WERI-Rb-1 (cell line): ENCODE results near the gene SEC61G.

Experiments used
- DNase-seq: peaks from one replicate; pipeline ENCODE4 v3.0.0-alpha.2; 2020
- H3K27ac ChIP-seq: fragments of 250-450 bp; sonication (Bioruptor Pico); 2 replicates; pipeline ENCODE4 v1.5.1; 2020; ENCODE audit warnings: mild to moderate bottlenecking, moderate library complexity
- H3K27me3 ChIP-seq: fragments of 250-450 bp; sonication (Bioruptor Pico); 2 replicates; pipeline ENCODE4 v1.5.1; 2021; ENCODE audit warnings: mild to moderate bottlenecking, low read depth, moderate library complexity; ENCODE audit not compliant: insufficient read depth, severe bottlenecking
- H3K36me3 ChIP-seq: fragments of 250-450 bp; sonication (Bioruptor Pico); 2 replicates; pipeline ENCODE4 v1.5.1; 2020; ENCODE audit warnings: mild to moderate bottlenecking, moderate library complexity
- H3K4me3 ChIP-seq: 2 replicates; pipeline ENCODE4 v1.5.1; 2011; ENCODE audit warnings: low read depth, mild to moderate bottlenecking, control low read depth, low read length
- H3K9me3 ChIP-seq: fragments of 250-450 bp; sonication (Bioruptor Pico); 2 replicates; pipeline ENCODE4 v1.5.1; 2021; ENCODE audit warnings: mild to moderate bottlenecking, moderate library complexity; ENCODE audit not compliant: severe bottlenecking
- CTCF ChIP-seq: IDR thresholded peaks from 2 replicates; pipeline ENCODE4 v1.5.1; 2011; ENCODE audit warnings: low read depth, mild to moderate bottlenecking, control low read depth, inconsistent platforms, low read length

The SEC61G gene

DNA sequence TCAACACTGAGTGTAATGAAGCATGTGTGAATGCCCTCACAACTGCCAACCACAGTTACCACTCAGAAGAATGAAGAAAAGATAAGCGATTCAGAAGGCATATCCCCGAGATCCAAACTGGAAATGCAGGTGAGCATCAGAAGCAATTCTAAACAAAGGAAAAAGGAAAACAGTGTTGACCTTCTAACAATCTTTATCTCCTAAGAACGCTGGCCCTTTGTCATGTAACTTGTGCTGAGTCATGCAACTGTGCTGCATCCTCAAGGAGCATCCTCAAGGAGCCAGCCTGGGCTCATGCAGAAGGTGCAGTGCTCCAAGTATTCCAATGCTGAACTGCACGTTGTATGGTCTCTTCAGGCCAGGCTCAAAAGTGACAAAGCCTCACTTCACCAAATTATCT lies 30.6 kb downstream of the SEC61G start:
- no peak for TF ChIP-seq CTCF
- no peak overlapping the region for H3K27ac ChIP-seq
- no peak for DNase-seq
- H3K4me3 ChIP-seq: no peak overlapping the region
- H3K9me3 ChIP-seq: no peaks in the 10 kb centered on the region
- no peaks in the 10 kb centered on the region for H3K27me3 ChIP-seq
- H3K36me3 ChIP-seq: no peaks in the 10 kb centered on the region

GRCh38 chr7:54725255-54725654 lies 33.8 kb downstream of the SEC61G start:
- H3K27me3 ChIP-seq: no peaks in the 10 kb centered on the region
- H3K4me3 ChIP-seq: no peak overlapping the region
- DNase-seq: no peak
- no peaks in the 10 kb centered on the region for H3K9me3 ChIP-seq
- no peak for TF ChIP-seq CTCF
- no peak overlapping the region for H3K27ac ChIP-seq
- H3K36me3 ChIP-seq: no peaks in the 10 kb centered on the region

GRCh38 chr7:54722502-54722901 lies 36.5 kb downstream of the SEC61G start:
- DNase-seq: no peak
- H3K27ac ChIP-seq: no peak overlapping the region
- TF ChIP-seq CTCF: no peak

DNA sequence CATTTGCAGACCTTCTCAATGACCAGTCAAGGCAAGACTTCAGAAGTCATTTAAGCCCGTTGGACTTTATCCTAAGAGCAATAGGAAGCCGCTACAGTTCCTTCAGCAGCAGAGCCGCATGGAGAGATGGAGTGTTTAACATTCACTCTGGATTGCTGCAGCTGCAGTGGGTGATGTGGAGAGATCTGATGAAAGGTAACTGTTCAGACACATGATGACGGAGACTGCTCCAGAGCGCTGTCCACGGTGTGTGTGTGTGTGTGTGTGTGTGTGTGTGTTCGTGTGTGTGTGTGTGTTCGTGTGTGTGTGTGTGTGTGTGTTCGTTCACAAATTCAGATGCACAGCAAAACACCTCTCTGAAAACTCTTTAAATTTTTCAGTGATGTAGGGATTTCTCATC lies 37.0 kb downstream of the SEC61G start:
- no peak for DNase-seq
- H3K9me3 ChIP-seq: no peaks in the 10 kb centered on the region
- H3K4me3 ChIP-seq: no peak overlapping the region
- H3K27me3 ChIP-seq: no peaks in the 10 kb centered on the region
- H3K27ac ChIP-seq: no peak overlapping the region
- no peak for TF ChIP-seq CTCF
- H3K36me3 ChIP-seq: no peaks in the 10 kb centered on the region

More at GRCh38 chr7:54722502-54722901, 36.5 kb downstream of the SEC61G start:
- Histone ChIP-seq H3K36me3 (no peaks in the 10 kb centered on the region), H3K9me3 (no peaks in the 10 kb centered on the region), H3K27me3 (no peaks in the 10 kb centered on the region), H3K4me3 (no peak overlapping the region)

DNA sequence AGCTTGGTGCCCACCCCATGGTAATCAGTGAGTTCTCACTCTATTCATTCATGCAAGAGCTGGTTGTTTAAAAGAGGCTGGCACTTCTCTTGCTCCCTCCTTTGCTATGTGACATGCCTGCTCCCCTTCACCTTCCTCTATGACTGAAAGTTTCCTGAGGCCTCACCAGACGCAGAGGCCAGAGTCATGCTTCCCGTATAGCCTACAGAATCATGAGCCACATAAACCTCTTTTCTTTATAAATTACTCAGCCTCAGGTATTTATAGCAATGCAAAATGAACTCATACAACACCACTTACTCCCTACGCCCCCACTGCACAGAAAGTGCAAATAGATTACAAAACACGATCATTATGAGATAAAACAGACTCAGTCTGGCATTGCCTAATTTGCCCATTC lies 39.0 kb downstream of the SEC61G start:
- Histone ChIP-seq H3K9me3 (no peaks in the 10 kb centered on the region), H3K36me3 (no peaks in the 10 kb centered on the region), H3K27me3 (no peaks in the 10 kb centered on the region), H3K27ac (no peak overlapping the region), H3K4me3 (no peak overlapping the region)
- DNase-seq: no peak
- no peak for TF ChIP-seq CTCF

GRCh38 chr7:54719425-54719824 lies 39.6 kb downstream of the SEC61G start:
- no peaks in the 10 kb centered on the region for H3K27me3 ChIP-seq
- no peak for TF ChIP-seq CTCF

More at GRCh38 chr7:54719425-54719824, 39.6 kb downstream of the SEC61G start:
- DNase-seq: no peak
- no peak overlapping the region for H3K27ac ChIP-seq
- no peaks in the 10 kb centered on the region for H3K9me3 ChIP-seq
- H3K36me3 ChIP-seq: no peaks in the 10 kb centered on the region
- H3K4me3 ChIP-seq: no peak overlapping the region
